ENCODE data around the gene FAM171A2. TPM values are rescaled to one million over a fixed set of nuclear protein-coding genes. Genes with fewer than 3 reads are reported as not detected.

Gene FAM171A2
- total RNA-seq, 4 donors from 2014 or later: 1.0 to 8.1 (median 5.2) TPM

DNA sequence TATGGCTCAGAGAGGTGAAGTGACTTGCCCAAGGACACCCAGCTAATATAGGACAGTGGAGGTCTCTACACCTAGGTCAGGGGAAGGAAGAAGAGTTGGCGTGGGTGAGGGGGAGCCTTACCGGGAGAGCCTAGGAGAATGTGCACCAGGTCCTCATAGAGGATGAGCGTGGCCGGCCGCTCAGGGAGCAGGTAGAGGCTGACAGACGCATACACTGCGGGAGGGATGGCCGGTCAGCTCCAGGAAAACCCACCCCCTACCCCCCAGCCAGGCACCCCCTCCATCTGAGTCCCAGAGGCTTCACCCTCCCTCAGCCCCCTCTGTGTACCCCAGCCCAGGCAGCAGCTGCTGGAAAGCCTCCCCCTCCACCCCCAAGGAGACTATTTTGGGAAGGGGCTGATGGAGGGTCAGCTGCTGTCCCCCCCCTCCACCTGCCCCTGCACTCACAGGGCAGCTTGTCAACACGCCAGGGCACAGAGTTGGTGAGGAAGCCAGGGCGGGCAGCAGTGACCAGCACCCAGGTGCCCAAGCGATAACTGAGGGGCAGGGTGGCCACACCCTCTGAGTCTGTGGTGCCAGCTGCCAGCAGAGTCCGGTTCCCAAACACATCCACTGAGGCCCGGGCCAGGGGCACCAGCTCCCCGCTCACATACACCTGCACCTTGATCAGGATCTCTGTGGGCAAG lies 4.1 kb downstream of the FAM171A2 start:
- WGBS, 2 donors: 85 to 87% methylated on average over 12 to 14 of the region's 14 CpGs
- TF ChIP-seq EP300 (IDR thresholded peaks at IDR 0.05) (no peak), POLR2A (IDR thresholded peaks at IDR 0.05) (no peak)
- TF ChIP-seq, protein P1, sequence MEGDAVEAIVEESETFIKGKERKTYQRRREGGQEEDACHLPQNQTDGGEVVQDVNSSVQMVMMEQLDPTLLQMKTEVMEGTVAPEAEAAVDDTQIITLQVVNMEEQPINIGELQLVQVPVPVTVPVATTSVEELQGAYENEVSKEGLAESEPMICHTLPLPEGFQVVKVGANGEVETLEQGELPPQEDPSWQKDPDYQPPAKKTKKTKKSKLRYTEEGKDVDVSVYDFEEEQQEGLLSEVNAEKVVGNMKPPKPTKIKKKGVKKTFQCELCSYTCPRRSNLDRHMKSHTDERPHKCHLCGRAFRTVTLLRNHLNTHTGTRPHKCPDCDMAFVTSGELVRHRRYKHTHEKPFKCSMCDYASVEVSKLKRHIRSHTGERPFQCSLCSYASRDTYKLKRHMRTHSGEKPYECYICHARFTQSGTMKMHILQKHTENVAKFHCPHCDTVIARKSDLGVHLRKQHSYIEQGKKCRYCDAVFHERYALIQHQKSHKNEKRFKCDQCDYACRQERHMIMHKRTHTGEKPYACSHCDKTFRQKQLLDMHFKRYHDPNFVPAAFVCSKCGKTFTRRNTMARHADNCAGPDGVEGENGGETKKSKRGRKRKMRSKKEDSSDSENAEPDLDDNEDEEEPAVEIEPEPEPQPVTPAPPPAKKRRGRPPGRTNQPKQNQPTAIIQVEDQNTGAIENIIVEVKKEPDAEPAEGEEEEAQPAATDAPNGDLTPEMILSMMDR (IDR thresholded peaks at IDR 0.05): no peak
- H3K36me3 ChIP-seq: no peaks in the 10 kb centered on the region
- no peak for DNase-seq (ENCODE audit: low spot score in 2 of 2)
- peaks cover 0 to 12% of the 10 kb centered on the region in 2 donors for H3K27me3 ChIP-seq
- no peak overlapping the region for H3K27ac ChIP-seq
- no peak overlapping the region for H3K4me3 ChIP-seq
- H3K9me3 ChIP-seq: no peaks in the 10 kb centered on the region
- peaks cover 0 to 38% (median 17%) of the 10 kb centered on the region in 4 donors for H3K4me1 ChIP-seq

DNA sequence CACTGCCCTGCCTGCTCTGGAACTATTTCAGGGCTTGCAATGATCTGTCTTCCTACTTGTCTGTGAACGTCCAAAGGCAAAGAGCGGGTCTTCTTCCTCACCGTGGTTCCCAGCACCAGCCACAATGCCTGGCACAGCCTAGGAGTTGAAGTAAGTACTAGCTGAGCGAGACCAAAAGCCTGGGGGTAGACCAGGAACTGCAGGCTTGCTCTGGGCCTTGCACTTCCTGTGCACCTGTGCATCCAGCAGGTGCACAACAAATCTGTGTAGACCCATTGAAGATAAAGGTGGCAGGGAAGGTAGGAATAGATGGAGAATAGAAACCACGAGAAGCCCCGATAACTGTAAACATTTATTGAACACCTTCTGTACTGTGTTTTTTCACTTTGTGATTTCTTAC lies 4.6 kb downstream of the FAM171A2 start:
- Histone ChIP-seq H3K27me3 (peaks cover 0 to 12% of the 10 kb centered on the region in 2 donors), H3K4me1 (peaks cover 0 to 35% (median 17%) of the 10 kb centered on the region in 4 donors), H3K9me3 (no peaks in the 10 kb centered on the region), H3K4me3 (no peak overlapping the region), H3K36me3 (no peaks in the 10 kb centered on the region), H3K27ac (no peak overlapping the region)
- TF ChIP-seq EP300 (IDR thresholded peaks at IDR 0.05): no peak
- WGBS, 2 donors: 73 to 74% methylated on average over 6 of the region's 6 CpGs
- DNase-seq (ENCODE audit: low spot score in 2 of 2): no peak

DNA sequence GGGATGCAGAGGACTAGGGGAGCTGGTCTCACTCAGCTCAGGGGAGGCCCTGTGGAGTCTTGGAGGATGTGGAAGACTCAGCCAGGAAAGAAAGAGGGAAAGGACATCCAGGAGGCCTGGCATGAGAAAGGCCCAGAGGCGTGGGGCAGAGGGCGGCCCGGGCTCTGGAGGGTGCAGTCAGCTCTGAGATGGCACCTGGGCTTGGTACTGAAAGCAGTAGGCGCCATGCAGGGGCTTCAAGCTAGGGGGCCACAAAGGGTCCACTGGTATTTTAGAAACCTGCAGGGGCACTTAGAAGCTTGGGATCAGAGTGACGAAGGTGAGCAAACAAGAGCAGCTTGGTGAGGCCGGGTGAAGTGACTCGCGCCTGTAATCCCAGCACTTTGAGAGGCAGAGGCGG lies 5.6 kb downstream of the FAM171A2 start:
- WGBS, 2 donors: 88 to 91% methylated on average over 9 of the region's 9 CpGs
- no peak for DNase-seq (ENCODE audit: low spot score in 2 of 2)
- Histone ChIP-seq H3K36me3 (peaks cover 0 to 6% (median 0%) of the 10 kb centered on the region in 3 donors), H3K4me1 (peaks cover 0 to 28% (median 15%) of the 10 kb centered on the region in 4 donors), H3K9me3 (no peaks in the 10 kb centered on the region), H3K27ac (no peak overlapping the region), H3K4me3 (no peak overlapping the region), H3K27me3 (peaks cover 0 to 9% of the 10 kb centered on the region in 2 donors)
- TF ChIP-seq, protein P1 (IDR thresholded peaks at IDR 0.05): no peak
- no peak for TF ChIP-seq EP300 (IDR thresholded peaks at IDR 0.05)
- TF ChIP-seq POLR2A (IDR thresholded peaks at IDR 0.05): no peak

DNA sequence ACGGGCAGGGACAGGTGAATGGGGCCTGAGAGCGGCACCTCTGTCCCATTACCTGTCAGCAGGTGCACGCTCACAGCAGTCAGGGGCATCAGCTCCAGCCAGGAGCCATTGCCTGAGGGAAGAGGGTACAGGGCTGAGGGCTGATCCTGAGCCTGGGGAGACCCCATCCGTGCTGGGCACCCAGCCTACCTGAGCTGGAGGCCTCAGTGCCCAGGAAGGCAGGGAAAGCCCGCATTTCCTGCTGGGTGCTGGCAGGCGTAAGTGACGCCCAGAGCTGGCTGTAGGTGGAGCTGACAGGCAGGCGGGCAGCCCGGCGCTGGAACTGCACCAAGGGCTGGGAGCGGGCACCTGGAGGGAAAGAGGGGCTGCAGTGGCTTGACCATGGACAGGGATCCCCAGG lies 7.4 kb downstream of the FAM171A2 start:
- no peaks in the 10 kb centered on the region for H3K27me3 ChIP-seq
- TF ChIP-seq EP300 (IDR thresholded peaks at IDR 0.05): no peak
- TF ChIP-seq, protein P1 (IDR thresholded peaks at IDR 0.05): no peak
- no peak for TF ChIP-seq POLR2A (IDR thresholded peaks at IDR 0.05)
- H3K36me3 ChIP-seq: peaks cover 0 to 24% (median under 1%) of the 10 kb centered on the region in 3 donors
- DNase-seq (ENCODE audit: low spot score in 2 of 2): no peak
- WGBS, 2 donors: 94 to 95% methylated on average over 4 to 11 of the region's 11 CpGs
- H3K27ac ChIP-seq: no peak overlapping the region
- no peak overlapping the region for H3K4me3 ChIP-seq
- H3K9me3 ChIP-seq: no peaks in the 10 kb centered on the region
- H3K4me1 ChIP-seq: peaks cover 0 to 10% (median 2%) of the 10 kb centered on the region in 4 donors

DNA sequence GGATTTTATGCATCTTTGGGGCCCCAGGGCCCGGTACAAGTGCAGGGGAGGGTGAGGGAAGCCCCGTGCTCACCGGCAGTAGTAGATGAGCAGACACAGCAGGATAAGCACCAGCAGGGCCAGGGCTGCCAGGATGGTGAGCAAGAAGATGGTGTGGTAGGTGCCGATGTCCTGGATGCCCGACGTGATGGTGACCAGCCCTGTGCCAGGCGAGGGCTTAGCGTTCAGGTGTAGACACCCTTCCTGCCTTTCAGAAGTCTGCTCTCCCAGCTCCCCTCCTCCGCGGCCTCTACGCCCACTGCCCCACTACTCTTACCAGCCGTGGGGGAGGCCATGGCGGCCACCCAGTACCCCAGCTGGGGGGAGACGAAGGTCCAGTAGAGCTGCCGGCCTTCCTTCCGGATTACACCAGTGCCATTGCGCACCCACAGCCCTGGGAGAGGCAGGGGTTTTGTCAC lies 8.0 kb downstream of the FAM171A2 start:
- DNase-seq (ENCODE audit: low spot score in 2 of 2): no peak
- 81 to 83% methylated on average over 17 of the region's 17 CpGs for WGBS, 2 donors
- TF ChIP-seq EP300 (IDR thresholded peaks at IDR 0.05) (no peak), POLR2A (IDR thresholded peaks at IDR 0.05) (no peak)
- TF ChIP-seq, protein P1 (IDR thresholded peaks at IDR 0.05): no peak

More for the DNA sequence above, 8.0 kb downstream of the FAM171A2 start:
- H3K27ac ChIP-seq: no peak overlapping the region
- H3K36me3 ChIP-seq: peaks cover 0 to 30% (median 4%) of the 10 kb centered on the region in 3 donors
- H3K9me3 ChIP-seq: no peaks in the 10 kb centered on the region
- H3K4me3 ChIP-seq: no peak overlapping the region
- H3K27me3 ChIP-seq: no peaks in the 10 kb centered on the region
- peaks cover 0 to 4% (median 0%) of the 10 kb centered on the region in 4 donors for H3K4me1 ChIP-seq

Data from tibial nerve (tissue), 4 donors.